Right lobe of liver (tissue), 4 donors: Measurements from ENCODE around the gene ALOX5.

Source experiments
- CTCF ChIP-seq, 4 donors: fragments of 200-600 bp in 3 of 4; fragments of 450-650 bp in 1 of 4; IDR thresholded peaks; one replicate each; pipeline versions ENCODE4 v1.5.1 to v1.8.0; 2016 to 2022; ENCODE audit warnings: antibody characterized with exemption in 4 of 4, mild to moderate bottlenecking in 2 of 4
- POLR2A ChIP-seq: fragments of 450-650 bp; IDR thresholded peaks from one replicate; pipeline ENCODE4 v1.6.1; 2017; ENCODE audit warnings: antibody characterized with exemption, mild to moderate bottlenecking
- donor health status: DM: no; HTN: no; CAD: no.
- donor health status: DM: no; HTN: no; CAD: no.
- donor health status: DM: no; HTN: yes; CAD: no.

GRCh38 chr10:45355494-45355893 lies 18.5 kb upstream of the ALOX5 start:
- TF ChIP-seq CTCF (IDR thresholded peaks at IDR 0.05) (no peak), POLR2A (no peak)
